HUES48 (cell line): ENCODE measurements around the gene CPED1.

Experiments used
- H3K27ac ChIP-seq: one replicate; pipeline ENCODE4 v1.7.0; 2013; ENCODE audit warnings: low read depth, low read length, inconsistent platforms
- H3K27me3 ChIP-seq: 2 replicates; pipeline ENCODE4 v1.6.1; 2013; ENCODE audit warnings: mild to moderate bottlenecking, low read length; ENCODE audit not compliant: control insufficient read depth, insufficient read depth
- H3K36me3 ChIP-seq: 2 replicates; pipeline ENCODE4 v1.6.1; 2013; ENCODE audit warnings: low read length; ENCODE audit not compliant: control insufficient read depth, insufficient read depth
- H3K4me1 ChIP-seq: 2 replicates; pipeline ENCODE4 v1.6.1; 2013; ENCODE audit warnings: mild to moderate bottlenecking, low read length; ENCODE audit not compliant: control insufficient read depth, insufficient read depth
- H3K4me3 ChIP-seq: 2 replicates; pipeline ENCODE4 v1.5.1; 2013; ENCODE audit warnings: mild to moderate bottlenecking, low read depth, low read length
- H3K9ac ChIP-seq: 2 replicates; pipeline ENCODE4 v1.6.1; 2013; ENCODE audit warnings: mild to moderate bottlenecking, low read depth, low read length, moderate library complexity
- H3K9me3 ChIP-seq: 2 replicates; pipeline ENCODE4 v1.6.1; 2013; ENCODE audit warnings: low read length; ENCODE audit not compliant: control insufficient read depth, insufficient read depth

The CPED1 gene

GRCh38 chr7:121329191-121330052 lies 340.9 kb downstream of the CPED1 start:
- Histone ChIP-seq H3K9me3 (no peaks in the 10 kb centered on the region), H3K4me1 (0 out of 2 replicates have a peak, but pooled peaks cover 3% of the 10 kb centered on the region), H3K36me3 (no peaks in the 10 kb centered on the region), H3K27ac (no peak overlapping the region), H3K27me3 (peaks cover 51% of the 10 kb centered on the region), H3K4me3 (peak overlapping the region; percentile 75), H3K9ac (no peak overlapping the region)

DNA sequence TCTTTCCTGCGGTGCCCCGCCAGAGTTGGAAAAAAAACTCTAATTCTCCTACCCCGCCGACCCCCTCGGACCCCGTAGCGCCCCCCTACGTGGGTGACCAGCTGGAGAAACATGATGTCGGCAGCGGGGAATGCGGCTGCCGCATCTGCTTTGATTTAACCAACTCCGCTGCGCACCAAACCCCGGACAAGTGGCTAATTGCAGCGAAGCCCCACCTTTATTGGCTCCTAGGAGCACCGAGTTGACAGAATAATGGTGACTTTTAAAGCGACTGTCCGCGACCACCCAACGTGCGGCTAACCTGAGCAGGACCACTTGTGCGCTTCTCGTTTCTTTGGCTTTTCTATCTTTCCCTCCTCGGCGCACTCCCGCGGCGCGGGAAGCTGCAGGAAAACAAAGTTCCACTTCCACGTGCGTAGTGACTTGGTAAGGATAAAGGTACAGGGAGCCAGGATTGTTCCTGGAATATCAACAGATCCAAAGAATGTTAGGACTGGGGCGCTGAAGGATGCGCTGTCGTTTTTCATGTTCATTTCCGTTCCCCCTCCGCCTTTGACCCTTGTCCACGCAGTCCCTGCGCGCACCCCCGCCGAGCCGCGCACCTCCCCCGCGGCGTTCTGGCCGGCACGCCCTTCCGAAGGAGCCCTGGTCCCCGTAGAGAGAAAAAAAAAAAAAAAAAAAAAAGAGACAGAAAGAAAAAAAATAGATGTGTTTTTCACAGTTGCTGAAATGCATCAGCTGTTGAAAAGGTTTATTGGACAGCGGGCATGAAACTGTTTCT lies 341.7 kb downstream of the CPED1 start:
- H3K27ac ChIP-seq: no peak overlapping the region
- peak overlapping the region; percentile 75 for H3K4me3 ChIP-seq
- peaks cover 51% of the 10 kb centered on the region for H3K27me3 ChIP-seq
- no peak overlapping the region for H3K9ac ChIP-seq
- H3K9me3 ChIP-seq: no peaks in the 10 kb centered on the region
- 0 out of 2 replicates have a peak, but pooled peaks cover 3% of the 10 kb centered on the region for H3K4me1 ChIP-seq
- H3K36me3 ChIP-seq: no peaks in the 10 kb centered on the region

GRCh38 chr7:121331048-121331447 lies 342.5 kb downstream of the CPED1 start:
- Histone ChIP-seq H3K27me3 (peaks cover 51% of the 10 kb centered on the region), H3K36me3 (no peaks in the 10 kb centered on the region), H3K4me3 (peak overlapping the region; percentile 75; the same call in 1 of the 2 replicates), H3K4me1 (0 out of 2 replicates have a peak, but pooled peaks cover 3% of the 10 kb centered on the region), H3K9ac (no peak overlapping the region), H3K9me3 (no peaks in the 10 kb centered on the region), H3K27ac (no peak overlapping the region)

GRCh38 chr7:121331574-121331973 lies 343.1 kb downstream of the CPED1 start:
- H3K27me3 ChIP-seq: peaks cover 51% of the 10 kb centered on the region
- H3K9ac ChIP-seq: no peak overlapping the region
- H3K27ac ChIP-seq: no peak overlapping the region
- no peak overlapping the region for H3K4me3 ChIP-seq
- 0 out of 2 replicates have a peak, but pooled peaks cover 3% of the 10 kb centered on the region for H3K4me1 ChIP-seq
- H3K36me3 ChIP-seq: no peaks in the 10 kb centered on the region
- H3K9me3 ChIP-seq: no peaks in the 10 kb centered on the region

- no peak overlapping the region for H3K4me3 ChIP-seq
- H3K9me3 ChIP-seq: no peaks in the 10 kb centered on the region
- H3K4me1 ChIP-seq: 0 out of 2 replicates have a peak, but pooled peaks cover 3% of the 10 kb centered on the region
- no peak overlapping the region for H3K27ac ChIP-seq
- H3K9ac ChIP-seq: no peak overlapping the region
- no peaks in the 10 kb centered on the region for H3K36me3 ChIP-seq
- H3K27me3 ChIP-seq: peaks cover 30% of the 10 kb centered on the region
These were observed 345.9 kb downstream of the CPED1 start for GRCh38 chr7:121334376-121334775.

DNA sequence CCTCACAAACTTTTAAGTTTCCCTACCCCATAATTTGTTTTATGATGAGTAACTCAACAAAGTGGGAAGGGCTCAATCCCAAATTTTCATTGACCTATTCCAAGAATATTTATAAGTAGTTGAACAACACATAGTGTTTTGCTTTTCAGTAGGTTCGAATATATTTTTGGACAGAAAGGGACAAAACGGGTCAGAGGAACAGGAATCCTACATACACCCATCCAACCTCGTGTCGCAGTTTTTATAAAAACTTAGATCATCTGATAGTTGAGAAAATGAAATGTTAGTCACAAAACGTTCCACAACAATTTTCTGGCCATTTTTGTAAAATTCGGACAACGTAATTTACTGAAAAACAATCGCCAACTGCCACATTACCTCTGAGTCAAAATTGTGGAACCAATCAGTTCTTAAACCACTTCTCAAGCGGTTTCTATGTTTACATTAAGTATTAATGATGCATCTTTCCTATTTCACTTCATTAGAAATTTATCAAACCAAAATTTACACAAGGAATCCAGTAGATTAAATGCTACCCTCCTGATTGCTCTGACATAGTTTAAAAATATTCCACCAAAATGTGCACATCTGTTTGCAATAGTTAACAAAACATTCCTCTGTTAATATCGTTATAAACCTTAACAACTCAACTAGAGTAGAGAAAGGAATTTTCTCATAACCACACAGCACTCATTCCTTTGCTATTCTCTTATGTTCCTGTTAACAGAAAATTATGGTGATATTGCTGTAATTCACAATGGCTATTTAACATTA lies 346.6 kb downstream of the CPED1 start:
- Histone ChIP-seq H3K4me1 (0 out of 2 replicates have a peak, but pooled peaks cover 3% of the 10 kb centered on the region), H3K27ac (no peak overlapping the region), H3K9me3 (no peaks in the 10 kb centered on the region), H3K27me3 (peaks cover 23% of the 10 kb centered on the region), H3K9ac (no peak overlapping the region), H3K4me3 (no peak overlapping the region), H3K36me3 (no peaks in the 10 kb centered on the region)

DNA sequence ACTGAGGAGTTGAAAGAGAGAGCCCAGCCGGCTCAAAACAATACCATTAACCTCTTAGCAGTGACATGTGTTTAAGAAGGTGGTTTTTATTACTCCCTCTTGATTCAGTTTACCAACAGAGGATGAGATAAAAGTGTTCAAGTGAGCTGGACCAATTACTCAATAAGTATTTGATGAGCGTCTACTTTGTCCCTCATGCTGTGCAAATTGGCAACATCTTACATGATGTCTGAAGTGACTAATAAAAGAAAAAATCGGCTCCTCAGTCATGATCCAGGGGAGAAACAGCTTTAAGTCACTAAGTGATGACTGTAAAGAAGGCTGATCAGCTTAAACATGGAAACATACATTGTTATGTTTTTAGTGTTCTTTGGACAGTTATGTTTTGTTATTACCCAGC lies 348.1 kb downstream of the CPED1 start:
- Histone ChIP-seq H3K9me3 (no peaks in the 10 kb centered on the region), H3K27ac (no peak overlapping the region), H3K27me3 (peaks cover 8% of the 10 kb centered on the region), H3K9ac (no peak overlapping the region), H3K4me3 (no peak overlapping the region), H3K4me1 (no peaks in the 10 kb centered on the region), H3K36me3 (no peaks in the 10 kb centered on the region)

DNA sequence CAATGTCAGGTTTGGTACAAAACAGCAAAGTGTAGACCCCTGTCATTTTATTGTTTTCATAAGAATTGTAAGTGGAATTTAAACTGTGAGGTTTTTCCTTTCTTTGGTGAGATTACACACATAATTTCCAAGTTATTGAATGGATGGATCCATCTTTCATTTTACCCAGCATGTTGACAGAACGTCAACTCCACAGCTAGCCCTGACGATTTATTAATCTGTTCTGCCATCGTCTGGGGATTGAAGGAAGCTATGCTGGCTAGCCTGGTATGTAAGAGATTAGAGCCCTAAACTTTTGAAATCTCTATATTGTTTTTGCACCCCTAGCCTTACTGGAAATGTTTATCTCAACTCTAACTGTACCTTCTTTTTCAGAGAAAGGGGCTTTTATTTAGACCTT lies 348.9 kb downstream of the CPED1 start:
- H3K4me3 ChIP-seq: no peak overlapping the region
- no peak overlapping the region for H3K27ac ChIP-seq
- no peaks in the 10 kb centered on the region for H3K9me3 ChIP-seq
- 0 out of 2 replicates have a peak, but pooled peaks cover under 1% of the 10 kb centered on the region for H3K27me3 ChIP-seq
- H3K36me3 ChIP-seq: no peaks in the 10 kb centered on the region
- H3K4me1 ChIP-seq: no peaks in the 10 kb centered on the region
- no peak overlapping the region for H3K9ac ChIP-seq

DNA sequence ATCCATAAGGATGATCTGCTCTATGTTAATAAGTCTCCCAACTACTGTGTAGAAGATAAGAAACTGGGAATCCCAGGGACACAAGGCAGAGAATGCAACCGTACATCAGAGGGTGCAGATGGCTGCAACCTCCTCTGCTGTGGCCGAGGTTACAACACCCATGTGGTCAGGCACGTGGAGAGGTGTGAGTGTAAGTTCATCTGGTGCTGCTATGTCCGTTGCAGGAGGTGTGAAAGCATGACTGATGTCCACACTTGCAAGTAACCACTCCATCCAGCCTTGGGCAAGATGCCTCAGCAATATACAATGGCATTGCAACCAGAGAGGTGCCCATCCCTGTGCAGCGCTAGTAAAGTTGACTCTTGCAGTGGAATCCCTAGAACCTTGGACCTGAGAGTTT lies 350.6 kb downstream of the CPED1 start:
- Histone ChIP-seq H3K4me1 (no peaks in the 10 kb centered on the region), H3K36me3 (no peaks in the 10 kb centered on the region), H3K27ac (no peak overlapping the region), H3K4me3 (no peak overlapping the region), H3K9me3 (no peaks in the 10 kb centered on the region), H3K27me3 (no peaks in the 10 kb centered on the region), H3K9ac (no peak overlapping the region)

GRCh38 chr7:121341933-121342332 lies 353.4 kb downstream of the CPED1 start:
- H3K9me3 ChIP-seq: no peaks in the 10 kb centered on the region
- no peak overlapping the region for H3K9ac ChIP-seq
- H3K36me3 ChIP-seq: peaks cover 8% of the 10 kb centered on the region; the same call in 1 of the 2 replicates
- no peaks in the 10 kb centered on the region for H3K27me3 ChIP-seq
- H3K4me3 ChIP-seq: no peak overlapping the region
- no peaks in the 10 kb centered on the region for H3K4me1 ChIP-seq
- H3K27ac ChIP-seq: no peak overlapping the region
